Neutrophil (primary cell): ENCODE measurements around the gene EML6.
"Not testable (repeated sequence)": the region's sequence is repeated elsewhere in the genome, so short reads cannot be mapped to it uniquely, and the experiment has no call there.

ENCODE experiments used
- H3K27ac ChIP-seq: fragments of 200-600 bp; sonication (generic); 2 replicates; pipeline ENCODE4 v1.5.1; 2016; ENCODE audit warnings: mild to moderate bottlenecking, moderate library complexity
- H3K27me3 ChIP-seq: fragments of 200-600 bp; sonication (generic); 2 replicates; pipeline ENCODE4 v1.6.0; 2016; ENCODE audit warnings: mild to moderate bottlenecking
- H3K36me3 ChIP-seq: fragments of 200-600 bp; sonication (generic); 2 replicates; pipeline ENCODE4 v1.5.1; 2017
- H3K4me1 ChIP-seq, 2 experiments: fragments of 200-600 bp in 1 of 2; sonication (generic) in 1 of 2; 1 replicate in 1 of 2; 2 replicates in 1 of 2; pipeline versions ENCODE4 v1.5.1 to v1.6.1; 2013 to 2016; ENCODE audit warnings: low read depth in 1 of 2, low read length in 1 of 2, mild to moderate bottlenecking in 1 of 2, moderate library complexity in 1 of 2; ENCODE audit not compliant: control insufficient read depth in 1 of 2, insufficient read depth in 1 of 2
- H3K4me3 ChIP-seq, 2 experiments: fragments of 200-600 bp in 1 of 2; sonication (generic) in 1 of 2; 1 replicate in 1 of 2; 2 replicates in 1 of 2; pipeline ENCODE4 v1.5.1; 2013 to 2016; ENCODE audit warnings: low read depth in 1 of 2, low read length in 1 of 2, mild to moderate bottlenecking in 1 of 2, moderate library complexity in 1 of 2
- H3K9me3 ChIP-seq: fragments of 200-600 bp; sonication (generic); 2 replicates; pipeline ENCODE4 v1.5.1; 2016
- CTCF ChIP-seq: fragments of 200-600 bp; sonication (generic); IDR thresholded peaks from 2 replicates; pipeline ENCODE4 v1.5.1; 2016; ENCODE audit warnings: antibody characterized with exemption

The EML6 gene

DNA sequence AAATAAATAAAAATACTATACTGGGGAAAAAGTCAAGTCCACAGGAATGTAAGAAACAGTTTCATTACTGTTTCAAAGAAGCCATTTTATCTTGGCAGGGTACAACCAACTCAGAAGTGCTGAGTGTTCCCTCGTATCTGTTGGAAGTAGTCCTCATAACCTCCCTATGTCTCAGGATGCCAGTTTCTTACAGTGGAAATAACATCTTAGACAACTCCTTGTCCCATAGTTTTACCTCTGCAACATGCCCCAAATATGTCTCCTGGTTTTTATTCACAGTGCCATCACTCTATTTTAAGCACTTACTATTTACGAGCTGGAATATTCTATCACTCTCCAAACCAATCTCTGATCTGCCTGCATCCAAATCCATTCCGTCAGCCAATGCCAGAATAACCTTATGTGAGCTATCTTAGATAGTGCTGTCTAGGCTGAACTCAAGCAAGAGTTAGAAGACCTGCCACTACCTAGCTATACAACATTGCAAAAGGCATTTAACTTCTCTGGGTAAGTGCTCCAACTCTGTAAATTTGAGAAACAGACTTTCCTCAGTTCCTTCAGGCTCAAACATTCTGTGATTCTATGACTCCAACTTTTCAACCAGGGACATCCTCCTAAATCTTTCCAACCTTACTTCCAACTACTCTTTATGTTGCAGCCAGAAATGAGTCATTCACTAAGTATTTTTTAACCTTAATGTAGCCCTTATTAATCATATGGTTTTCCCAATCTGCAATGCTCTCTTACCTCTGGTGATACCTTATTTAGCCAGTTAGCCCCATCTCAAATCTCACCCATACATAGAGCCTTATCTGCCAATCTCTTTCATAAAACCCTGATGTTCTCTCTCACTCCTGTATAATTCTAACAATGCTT is 260.1 kb downstream of the EML6 start:
- TF ChIP-seq CTCF, result no peak

GRCh38 chr2:54984476-54984875 is 261.0 kb downstream of the EML6 start:
- Histone ChIP-seq H3K27me3 (no peaks in the 10 kb centered on the region), H3K4me3 (no peak overlapping the region), H3K9me3 (no peaks in the 10 kb centered on the region), H3K36me3 (peaks cover 27% of the 10 kb centered on the region), H3K4me1 (peaks cover 0 to 4% of the 10 kb centered on the region in 2 experiments), H3K27ac (no peak overlapping the region)
- TF ChIP-seq CTCF, result no peak

More for the DNA sequence above, 260.1 kb downstream of the EML6 start:
- Histone ChIP-seq H3K36me3 (peaks cover 27% of the 10 kb centered on the region), H3K9me3 (no peaks in the 10 kb centered on the region), H3K27ac (peak overlapping the region; percentile 21), H3K4me3 (no peak overlapping the region), H3K27me3 (no peaks in the 10 kb centered on the region), H3K4me1 (peaks cover 0 to 4% of the 10 kb centered on the region in 2 experiments)

GRCh38 chr2:54986264-54986663 is 262.8 kb downstream of the EML6 start:
- Histone ChIP-seq H3K9me3 (no peaks in the 10 kb centered on the region), H3K4me3 (no peak overlapping the region), H3K4me1 (peaks cover 0 to 3% of the 10 kb centered on the region in 2 experiments), H3K27ac (no peak overlapping the region), H3K36me3 (peaks cover 22% of the 10 kb centered on the region), H3K27me3 (no peaks in the 10 kb centered on the region)
- no peak for TF ChIP-seq CTCF

DNA sequence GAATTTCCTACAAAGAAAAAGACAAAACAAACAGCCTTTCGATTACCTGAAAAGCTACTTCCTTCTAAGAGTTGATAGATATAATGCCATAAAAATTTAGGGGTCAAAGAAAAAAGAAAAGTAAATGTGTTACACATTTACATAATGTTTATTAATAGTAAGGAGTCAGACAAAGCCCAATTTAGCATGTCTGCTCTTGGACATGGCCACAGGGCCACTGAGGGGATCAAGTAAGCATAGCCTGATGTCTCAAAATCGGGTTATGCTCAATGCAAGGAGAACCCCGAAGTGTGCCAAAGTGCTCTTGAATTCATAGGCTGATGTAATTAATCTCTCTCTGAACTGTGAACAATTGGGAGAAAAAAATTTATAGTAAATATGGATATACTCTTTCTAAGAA is 265.1 kb downstream of the EML6 start:
- H3K27ac ChIP-seq, result no peak overlapping the region
- H3K27me3 ChIP-seq, result no peaks in the 10 kb centered on the region
- no peak overlapping the region for H3K4me3 ChIP-seq
- H3K36me3 ChIP-seq, result peaks cover 15% of the 10 kb centered on the region
- no peaks in the 10 kb centered on the region for H3K9me3 ChIP-seq
- H3K4me1 ChIP-seq, result no peaks in the 10 kb centered on the region
- TF ChIP-seq CTCF, result no peak

DNA sequence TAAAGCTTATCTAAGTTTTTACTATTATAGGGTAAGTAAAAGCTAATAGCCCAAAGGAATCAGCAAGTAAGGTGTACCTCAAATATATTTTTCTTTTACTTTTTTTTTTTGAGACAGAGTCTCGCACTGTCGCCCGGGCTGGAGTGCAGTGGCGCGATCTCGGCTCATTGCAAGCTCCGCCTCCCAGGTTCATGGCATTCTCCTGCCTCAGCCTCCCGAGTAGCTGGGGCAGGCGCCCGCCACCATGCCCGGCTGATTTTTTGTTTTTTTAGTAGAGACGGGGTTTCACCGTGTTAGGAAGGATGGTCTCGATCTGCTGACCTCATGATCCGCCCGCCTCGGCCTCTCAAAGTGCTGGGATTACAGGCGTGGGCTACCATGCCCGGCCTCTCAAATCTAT is 267.2 kb downstream of the EML6 start:
- not testable (repeated sequence) for H3K9me3 ChIP-seq, H3K27me3 ChIP-seq, H3K27ac ChIP-seq, H3K4me1 ChIP-seq, H3K4me3 ChIP-seq
- H3K36me3 ChIP-seq, result peaks cover 15% of the 10 kb centered on the region

- Histone ChIP-seq H3K36me3 (no peaks in the 10 kb centered on the region), H3K4me3 (no peak overlapping the region), H3K27ac (no peak overlapping the region), H3K4me1 (peaks cover 17 to 29% of the 10 kb centered on the region in 2 experiments), H3K27me3 (no peaks in the 10 kb centered on the region), H3K9me3 (no peaks in the 10 kb centered on the region)
- TF ChIP-seq CTCF, result no peak
Observed at GRCh38 chr2:54995553-54995952, 272.1 kb downstream of the EML6 start.
